Cardiac muscle cell (in vitro differentiated cells and primary cell): ENCODE results near the gene CREB5. TPM values are rescaled to one million over a fixed set of nuclear protein-coding genes. Genes with fewer than 3 reads are reported as not detected.

Source experiments
- DNase-seq, 2 donors: peaks; one replicate each; pipeline versions ENCODE4 v3.0.0 to v3.0.0-alpha.2; 2010 to 2017; ENCODE audit warnings: low read depth in 1 of 2, low spot score in 1 of 2
- H3K27ac ChIP-seq: fragments of 200-600 bp; sonication (generic); 2 replicates; pipeline ENCODE4 v1.5.1; 2016
- H3K27me3 ChIP-seq: fragments of 200-600 bp; sonication (generic); 2 replicates; pipeline ENCODE4 v1.6.0; 2016; ENCODE audit warnings: control low read depth
- H3K36me3 ChIP-seq: fragments of 200-600 bp; sonication (generic); 2 replicates; pipeline ENCODE4 v1.5.1; 2016; ENCODE audit warnings: control low read depth
- H3K4me1 ChIP-seq: fragments of 200-600 bp; sonication (generic); 2 replicates; pipeline ENCODE4 v1.8.1; 2017; ENCODE audit warnings: low read depth, mild to moderate bottlenecking, mixed run types
- H3K4me3 ChIP-seq: fragments of 200-600 bp; sonication (generic); 2 replicates; pipeline ENCODE4 v1.5.1; 2016; ENCODE audit warnings: mild to moderate bottlenecking
- H3K9me3 ChIP-seq: fragments of 200-600 bp; sonication (generic); 2 replicates; pipeline ENCODE4 v1.5.1; 2017; ENCODE audit warnings: low read depth, mild to moderate bottlenecking, control low read depth
- CTCF ChIP-seq: IDR thresholded peaks from 2 replicates; pipeline ENCODE4 v1.5.1; 2012; ENCODE audit warnings: low read depth, mild to moderate bottlenecking, low read length
- polyA plus RNA-seq: library from polyadenylated mRNA; unstranded; fragments of >200 nt; fragmentation: Nextera tagmentation; extraction: Ambion mirVana; gene quantifications from 2 replicates; pipeline ENCODE4 v1.2.1, GENCODE V29; 2016
- total RNA-seq: library from RNA; depleted of rRNA; stranded (reverse); fragments of >200 nt; gene quantifications from 2 replicates; pipeline ENCODE4 v1.2.3, GENCODE V29; 2016

The CREB5 gene
- total and polyA plus RNA-seq, 2 experiments from 2014 or later, result 4.6 TPM

- Histone ChIP-seq H3K36me3 (no peaks in the 10 kb centered on the region), H3K4me1 (no peaks in the 10 kb centered on the region)
- DNase-seq, result no peak
These were observed 92.7 kb downstream of the CREB5 start for GRCh38 chr7:28505014-28505413.

GRCh38 chr7:28505867-28506266 lies 93.5 kb downstream of the CREB5 start:
- no peaks in the 10 kb centered on the region for H3K27me3 ChIP-seq
- H3K36me3 ChIP-seq, result no peaks in the 10 kb centered on the region
- H3K4me1 ChIP-seq, result no peaks in the 10 kb centered on the region
- no peak overlapping the region for H3K4me3 ChIP-seq
- H3K9me3 ChIP-seq, result no peaks in the 10 kb centered on the region
- DNase-seq, result no peak
- no peak overlapping the region for H3K27ac ChIP-seq
- TF ChIP-seq CTCF, result no peak

More at GRCh38 chr7:28505014-28505413, 92.7 kb downstream of the CREB5 start:
- TF ChIP-seq CTCF, result no peak
- H3K9me3 ChIP-seq, result no peaks in the 10 kb centered on the region
- no peak overlapping the region for H3K27ac ChIP-seq
- H3K27me3 ChIP-seq, result no peaks in the 10 kb centered on the region
- no peak overlapping the region for H3K4me3 ChIP-seq

GRCh38 chr7:28507525-28508282 lies 95.4 kb downstream of the CREB5 start:
- no peak overlapping the region for H3K27ac ChIP-seq
- H3K4me1 ChIP-seq, result no peaks in the 10 kb centered on the region
- no peak overlapping the region for H3K4me3 ChIP-seq
- DNase-seq, result no peak
- no peaks in the 10 kb centered on the region for H3K27me3 ChIP-seq
- no peaks in the 10 kb centered on the region for H3K36me3 ChIP-seq
- no peak for TF ChIP-seq CTCF
- no peaks in the 10 kb centered on the region for H3K9me3 ChIP-seq

GRCh38 chr7:28509251-28510025 lies 97.1 kb downstream of the CREB5 start:
- Histone ChIP-seq H3K36me3 (no peaks in the 10 kb centered on the region), H3K27me3 (no peaks in the 10 kb centered on the region), H3K4me1 (no peaks in the 10 kb centered on the region), H3K27ac (no peak overlapping the region), H3K9me3 (no peaks in the 10 kb centered on the region), H3K4me3 (no peak overlapping the region)
- TF ChIP-seq CTCF, result no peak
- peak in 1 of 2 donors; percentile 69 for DNase-seq

GRCh38 chr7:28510026-28510369 lies 97.7 kb downstream of the CREB5 start:
- Histone ChIP-seq H3K4me3 (no peak overlapping the region), H3K36me3 (no peaks in the 10 kb centered on the region), H3K9me3 (no peaks in the 10 kb centered on the region), H3K27ac (no peak overlapping the region), H3K27me3 (no peaks in the 10 kb centered on the region), H3K4me1 (no peaks in the 10 kb centered on the region)
- TF ChIP-seq CTCF, result no peak
- no peak for DNase-seq
